Measurements from ENCODE around the gene OTOL1.
"Not testable (repeated sequence)": the region's sequence is repeated elsewhere in the genome, so short reads cannot be mapped to it uniquely, and the experiment has no call there.

Gene OTOL1

GRCh38 chr3:161496508-161496907 lies at the start of gene OTOL1:
OTOL1 (plus strand) TSS chr3:161496808; CDS start chr3:161496808, 0 bp downstream.
- no peak for DNase-seq (ENCODE audit: low read depth)

- DNase-seq (ENCODE audit: low read depth) = no peak
Observed at GRCh38 chr3:161449785-161450184, 46.8 kb upstream of the OTOL1 start.

- no peak for DNase-seq (ENCODE audit: low read depth)
Observed at GRCh38 chr3:161452179-161452578, 44.4 kb upstream of the OTOL1 start.

- DNase-seq (ENCODE audit: low read depth) = no peak
Observed at GRCh38 chr3:161454615-161455014, 42.0 kb upstream of the OTOL1 start.

GRCh38 chr3:161455962-161456361 lies 40.6 kb upstream of the OTOL1 start:
- no peak for DNase-seq (ENCODE audit: low read depth)

- no peak for DNase-seq (ENCODE audit: low read depth)
Observed at GRCh38 chr3:161462138-161462537, 34.5 kb upstream of the OTOL1 start.

GRCh38 chr3:161471211-161471610 lies 25.4 kb upstream of the OTOL1 start:
- no peak for DNase-seq (ENCODE audit: low read depth)

GRCh38 chr3:161474139-161474538 lies 22.5 kb upstream of the OTOL1 start:
- no peak for DNase-seq (ENCODE audit: low read depth)

- no peak for DNase-seq (ENCODE audit: low read depth)
Observed at GRCh38 chr3:161474741-161475140, 21.9 kb upstream of the OTOL1 start.

- no peak for DNase-seq (ENCODE audit: low read depth)
Observed at GRCh38 chr3:161475206-161475605, 21.4 kb upstream of the OTOL1 start.

GRCh38 chr3:161475905-161476304 lies 20.7 kb upstream of the OTOL1 start:
- DNase-seq (ENCODE audit: low read depth) = no peak

- no peak for DNase-seq (ENCODE audit: low read depth)
Observed at GRCh38 chr3:161484226-161484625, 12.4 kb upstream of the OTOL1 start.

- not testable (repeated sequence) for DNase-seq (ENCODE audit: low read depth)
Observed at GRCh38 chr3:161488284-161488683, 8.3 kb upstream of the OTOL1 start.

GRCh38 chr3:161489395-161489794 lies 7.2 kb upstream of the OTOL1 start:
- DNase-seq (ENCODE audit: low read depth) = no peak

GRCh38 chr3:161490845-161491244 lies 5.8 kb upstream of the OTOL1 start:
- DNase-seq (ENCODE audit: low read depth) = not testable (repeated sequence)

GRCh38 chr3:161498259-161498921 lies 1.8 kb downstream of the OTOL1 start:
- no peak for DNase-seq (ENCODE audit: low read depth)

- no peak for DNase-seq (ENCODE audit: low read depth)
Observed at GRCh38 chr3:161500068-161500796, 3.6 kb downstream of the OTOL1 start.

- no peak for DNase-seq (ENCODE audit: low read depth)
Observed at GRCh38 chr3:161503271-161503670, 6.7 kb downstream of the OTOL1 start.

- no peak for DNase-seq (ENCODE audit: low read depth)
Observed at GRCh38 chr3:161508852-161509477, 12.4 kb downstream of the OTOL1 start.

GRCh38 chr3:161510510-161511260 lies 14.1 kb downstream of the OTOL1 start:
- no peak for DNase-seq (ENCODE audit: low read depth)

- DNase-seq (ENCODE audit: low read depth) = no peak
Observed at GRCh38 chr3:161523916-161524315, 27.3 kb downstream of the OTOL1 start.

GRCh38 chr3:161531930-161532329 lies 35.3 kb downstream of the OTOL1 start:
- no peak for DNase-seq (ENCODE audit: low read depth)

All from stromal cell of bone marrow (primary cell).